H1 (cell line): ENCODE results near the gene CTTNBP2.

Source experiments
- CREB1 ChIP-seq: IDR thresholded peaks from 2 replicates; pipeline ENCODE4 v1.6.1; 2012; ENCODE audit warnings: inconsistent platforms
- EP300 ChIP-seq, 2 experiments: IDR thresholded peaks; 1 replicate in 1 of 2; 2 replicates in 1 of 2; pipeline ENCODE4 v1.6.1; 2011 to 2012; ENCODE audit warnings: low read depth in 2 of 2, low read length in 2 of 2, mild to moderate bottlenecking in 2 of 2, borderline replicate concordance in 1 of 2, inconsistent platforms in 1 of 2, moderate library complexity in 1 of 2
- EZH2 ChIP-seq: fragments of 200-600 bp; sonication (generic); IDR thresholded peaks from 2 replicates; pipeline ENCODE4 v1.7.1; 2012; ENCODE audit warnings: low read depth, mild to moderate bottlenecking, moderate library complexity, low read length, inconsistent platforms; ENCODE audit not compliant: severe bottlenecking
- GTF2F1 ChIP-seq: IDR thresholded peaks from 2 replicates; pipeline ENCODE4 v1.6.1; 2012; ENCODE audit warnings: low read depth, low read length, improper control_type of control experiment, borderline replicate concordance
- JUND ChIP-seq: IDR thresholded peaks from 2 replicates; pipeline ENCODE4 v1.6.1; 2011; ENCODE audit warnings: mild to moderate bottlenecking, improper control_type of control experiment, low read length
- POLR2A ChIP-seq, 2 experiments: IDR thresholded peaks; 1 replicate in 1 of 2; 2 replicates in 1 of 2; pipeline ENCODE4 v1.6.1; 2011; ENCODE audit warnings: low read depth in 2 of 2, low read length in 2 of 2, mild to moderate bottlenecking in 2 of 2; ENCODE audit errors: control extremely low read depth in 1 of 2
- POLR2AphosphoS5 ChIP-seq: IDR thresholded peaks from 2 replicates; pipeline ENCODE4 v1.6.1; 2011; ENCODE audit warnings: low read depth, low read length
- TAF1 ChIP-seq: IDR thresholded peaks from 2 replicates; pipeline ENCODE4 v1.6.1; 2011; ENCODE audit warnings: mild to moderate bottlenecking, low read depth, low read length
- YY1 ChIP-seq: IDR thresholded peaks from 2 replicates; pipeline ENCODE4 v1.6.1; 2011; ENCODE audit warnings: low read depth, mild to moderate bottlenecking, low read length
- TF ChIP-seq, protein P1 (sequence below), 3 experiments: IDR thresholded peaks; 1 replicate in 2 of 3; 2 replicates in 1 of 3; pipeline versions ENCODE4 v1.5.1 to v1.6.1; 2011; ENCODE audit warnings: low read length in 3 of 3, mild to moderate bottlenecking in 3 of 3, inconsistent platforms in 2 of 3, low read depth in 1 of 3, moderate library complexity in 1 of 3; ENCODE audit not compliant: insufficient read depth in 1 of 3; ENCODE audit errors: control extremely low read depth in 1 of 3

DNA sequence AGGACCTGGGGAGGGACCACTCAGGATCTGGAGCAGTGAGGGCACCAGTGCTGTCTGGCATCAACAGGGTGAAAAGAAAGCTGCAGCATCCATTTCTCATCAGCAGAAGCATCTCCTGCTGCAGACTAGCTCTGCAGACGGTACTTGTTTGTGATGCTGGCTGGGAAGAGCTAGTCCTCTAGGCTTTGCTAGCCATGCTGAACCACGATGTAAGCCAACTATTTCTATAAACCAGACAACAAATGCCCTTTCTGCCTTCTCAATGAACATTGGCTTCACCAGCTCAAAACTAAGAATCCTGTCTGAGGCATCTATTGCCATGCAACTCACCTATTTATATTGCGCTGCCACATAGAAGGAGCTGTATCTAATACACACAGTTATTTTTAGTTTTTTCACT, 65.6 kb downstream of the CTTNBP2 start:
- TF ChIP-seq POLR2A (IDR thresholded peaks at IDR 0.05; ENCODE audit: control extremely low read depth in 1 of 2, low read depth in 2 of 2, low read length in 2 of 2) (no peak), EP300 (IDR thresholded peaks at IDR 0.05; ENCODE audit: borderline replicate concordance in 1 of 2, low read depth in 2 of 2, low read length in 2 of 2) (no peak), GTF2F1 (no peak), POLR2AphosphoS5 (no peak), CREB1 (no peak), EZH2 (no peak), YY1 (no peak), TAF1 (no peak), JUND (no peak)
- TF ChIP-seq, protein P1, sequence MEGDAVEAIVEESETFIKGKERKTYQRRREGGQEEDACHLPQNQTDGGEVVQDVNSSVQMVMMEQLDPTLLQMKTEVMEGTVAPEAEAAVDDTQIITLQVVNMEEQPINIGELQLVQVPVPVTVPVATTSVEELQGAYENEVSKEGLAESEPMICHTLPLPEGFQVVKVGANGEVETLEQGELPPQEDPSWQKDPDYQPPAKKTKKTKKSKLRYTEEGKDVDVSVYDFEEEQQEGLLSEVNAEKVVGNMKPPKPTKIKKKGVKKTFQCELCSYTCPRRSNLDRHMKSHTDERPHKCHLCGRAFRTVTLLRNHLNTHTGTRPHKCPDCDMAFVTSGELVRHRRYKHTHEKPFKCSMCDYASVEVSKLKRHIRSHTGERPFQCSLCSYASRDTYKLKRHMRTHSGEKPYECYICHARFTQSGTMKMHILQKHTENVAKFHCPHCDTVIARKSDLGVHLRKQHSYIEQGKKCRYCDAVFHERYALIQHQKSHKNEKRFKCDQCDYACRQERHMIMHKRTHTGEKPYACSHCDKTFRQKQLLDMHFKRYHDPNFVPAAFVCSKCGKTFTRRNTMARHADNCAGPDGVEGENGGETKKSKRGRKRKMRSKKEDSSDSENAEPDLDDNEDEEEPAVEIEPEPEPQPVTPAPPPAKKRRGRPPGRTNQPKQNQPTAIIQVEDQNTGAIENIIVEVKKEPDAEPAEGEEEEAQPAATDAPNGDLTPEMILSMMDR (IDR thresholded peaks at IDR 0.05; ENCODE audit: control extremely low read depth in 1 of 3, insufficient read depth in 1 of 3, low read depth in 1 of 3, low read length in 3 of 3) = no peak
